ENCODE results near the gene CNOT9. TPM values are rescaled to one million over a fixed set of nuclear protein-coding genes. Genes with fewer than 3 reads are reported as not detected.

Gene CNOT9
- total and polyA plus RNA-seq, 2 of the 13 experiments (the other 11 are each of a cell fraction or from before 2014, with no cell fraction given), result 82.6 to 92.4 TPM

DNA sequence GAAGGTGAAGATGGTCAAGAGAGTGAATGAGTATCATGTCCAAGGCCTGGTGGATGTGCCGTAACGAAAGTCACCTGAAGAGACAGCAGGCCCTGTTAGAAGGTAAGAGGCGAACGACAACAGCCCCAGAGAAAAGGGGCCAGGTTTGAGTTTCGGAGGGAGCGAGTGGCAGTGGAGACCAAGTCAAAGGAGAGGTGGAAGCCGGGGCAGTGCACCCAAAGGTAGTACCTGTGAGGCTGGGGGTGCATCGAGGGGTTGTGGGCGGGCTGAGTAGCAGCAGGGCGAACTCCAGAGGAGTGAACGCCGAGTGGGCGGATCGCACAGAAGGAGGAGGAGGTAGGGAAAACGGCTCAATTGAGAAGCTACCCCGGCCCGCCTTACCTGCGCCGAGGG lies 846 bp upstream of the CNOT9 start (continued):
- no peak for TF ChIP-seq ZNF597 (CRISPR knock-in tag; IDR thresholded peaks at IDR 0.05)
- TF ChIP-seq PAX8 (CRISPR knock-in tag; IDR thresholded peaks at IDR 0.05; ENCODE audit: borderline replicate concordance), result no peak
- TF ChIP-seq KDM1A (CRISPR knock-in tag; IDR thresholded peaks at IDR 0.05), result no peak
- TF ChIP-seq ZNF337 (CRISPR knock-in tag; IDR thresholded peaks at IDR 0.05; ENCODE audit: borderline replicate concordance, low read depth), result no peak
- TF ChIP-seq RXRA (CRISPR knock-in tag; IDR thresholded peaks at IDR 0.05), result no peak
- TF ChIP-seq KMT2A (CRISPR knock-in tag; IDR thresholded peaks at IDR 0.05), result no peak
- no peak for TF ChIP-seq IKZF5 (CRISPR knock-in tag; IDR thresholded peaks at IDR 0.05)
- no peak for TF ChIP-seq MXI1 (IDR thresholded peaks at IDR 0.05; ENCODE audit: borderline replicate concordance, low read depth, low read length)
- TF ChIP-seq ZNF747 (CRISPR knock-in tag; IDR thresholded peaks at IDR 0.05; ENCODE audit: borderline replicate concordance), result no peak
- TF ChIP-seq AGO1 (IDR thresholded peaks at IDR 0.05; ENCODE audit: low read depth, low read length, poor library complexity, severe bottlenecking), result no peak
- no peak for TF ChIP-seq ZNF3 (CRISPR knock-in tag; IDR thresholded peaks at IDR 0.05)
- no peak for TF ChIP-seq HHEX (CRISPR knock-in tag; IDR thresholded peaks at IDR 0.05)
- TF ChIP-seq SMYD3 (CRISPR knock-in tag; IDR thresholded peaks at IDR 0.05), result no peak
- TF ChIP-seq ARNT (IDR thresholded peaks at IDR 0.05), result no peak
- no peak for TF ChIP-seq ZNF138 (CRISPR knock-in tag; IDR thresholded peaks at IDR 0.05; ENCODE audit: low read depth)
- TF ChIP-seq, protein P1, sequence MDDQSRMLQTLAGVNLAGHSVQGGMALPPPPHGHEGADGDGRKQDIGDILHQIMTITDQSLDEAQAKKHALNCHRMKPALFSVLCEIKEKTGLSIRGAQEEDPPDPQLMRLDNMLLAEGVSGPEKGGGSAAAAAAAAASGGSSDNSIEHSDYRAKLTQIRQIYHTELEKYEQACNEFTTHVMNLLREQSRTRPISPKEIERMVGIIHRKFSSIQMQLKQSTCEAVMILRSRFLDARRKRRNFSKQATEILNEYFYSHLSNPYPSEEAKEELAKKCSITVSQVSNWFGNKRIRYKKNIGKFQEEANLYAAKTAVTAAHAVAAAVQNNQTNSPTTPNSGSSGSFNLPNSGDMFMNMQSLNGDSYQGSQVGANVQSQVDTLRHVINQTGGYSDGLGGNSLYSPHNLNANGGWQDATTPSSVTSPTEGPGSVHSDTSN (CRISPR knock-in tag; IDR thresholded peaks at IDR 0.05; ENCODE audit: borderline replicate concordance), result no peak
- TF ChIP-seq ZNF367 (CRISPR knock-in tag; IDR thresholded peaks at IDR 0.05; ENCODE audit: borderline replicate concordance), result no peak
- TF ChIP-seq, protein P2, sequence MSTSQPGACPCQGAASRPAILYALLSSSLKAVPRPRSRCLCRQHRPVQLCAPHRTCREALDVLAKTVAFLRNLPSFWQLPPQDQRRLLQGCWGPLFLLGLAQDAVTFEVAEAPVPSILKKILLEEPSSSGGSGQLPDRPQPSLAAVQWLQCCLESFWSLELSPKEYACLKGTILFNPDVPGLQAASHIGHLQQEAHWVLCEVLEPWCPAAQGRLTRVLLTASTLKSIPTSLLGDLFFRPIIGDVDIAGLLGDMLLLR (CRISPR knock-in tag; IDR thresholded peaks at IDR 0.05), result no peak
- TF ChIP-seq ZNF674 (CRISPR knock-in tag; IDR thresholded peaks at IDR 0.05; ENCODE audit: low read depth), result 0 out of 2 replicates have a peak, but pooled peaks have one; percentile 17
- TF ChIP-seq ZNF550 (CRISPR knock-in tag; IDR thresholded peaks at IDR 0.05; ENCODE audit: borderline replicate concordance), result no peak
- no peak for TF ChIP-seq SNAPC2 (CRISPR knock-in tag; IDR thresholded peaks at IDR 0.05)
- TF ChIP-seq ZNF484 (CRISPR knock-in tag; IDR thresholded peaks at IDR 0.05; ENCODE audit: borderline replicate concordance, low read depth), result 0 out of 2 replicates have a peak, but pooled peaks have one; percentile 29
- TF ChIP-seq NKX3-1 (CRISPR knock-in tag; IDR thresholded peaks at IDR 0.05), result 0 out of 2 replicates have a peak, but pooled peaks have one; percentile 2
- TF ChIP-seq MAF1 (CRISPR knock-in tag; IDR thresholded peaks at IDR 0.05; ENCODE audit: borderline replicate concordance), result no peak
- TF ChIP-seq SRSF9 (IDR thresholded peaks at IDR 0.05; ENCODE audit: borderline replicate concordance, insufficient read depth, low read depth, low read length, poor library complexity, severe bottlenecking), result no peak
- TF ChIP-seq ZNF343 (CRISPR knock-in tag; IDR thresholded peaks at IDR 0.05), result 0 out of 2 replicates have a peak, but pooled peaks have one; percentile 9
- no peak for TF ChIP-seq ZNF737 (CRISPR knock-in tag; IDR thresholded peaks at IDR 0.05; ENCODE audit: borderline replicate concordance)
- no peak for TF ChIP-seq GFI1 (CRISPR knock-in tag; IDR thresholded peaks at IDR 0.05; ENCODE audit: borderline replicate concordance)

Measured in HepG2 (cell line).